Measurements from ENCODE around the gene AP1G1. TPM values are rescaled to one million over a fixed set of nuclear protein-coding genes. Genes with fewer than 3 reads are reported as not detected.
A peak's percentile ranks its signal among the peaks of the same experiment; 100 is the strongest.

Gene AP1G1
- total RNA-seq = 62.7 to 82.0 TPM (median 62.9 TPM) in 3 replicates
- long read RNA-seq, full-length matches to known transcripts = 18 of 32 reads
- long read RNA-seq, partial matches to known transcripts = 4 of 32 reads
- long read RNA-seq, other reads (novel, unspliced or antisense) = 10 of 32 reads

- Mint-ChIP-seq H3K4me1 (ENCODE audit: low read depth) (peaks cover 34% of the 10 kb centered on the region), H3K36me3 (ENCODE audit: low read depth) (peaks cover 1% of the 10 kb centered on the region)
These were observed at the start of gene AP1G1 for GRCh38 chr16:71808593-71809459. AP1G1 (minus strand) TSS chr16:71808834; CDS start chr16:71789479, 19,355 bp downstream.

GRCh38 chr16:71855937-71856662 is 47.5 kb upstream of the AP1G1 start:
- peaks cover 8% of the 10 kb centered on the region for H3K36me3 Mint-ChIP-seq (ENCODE audit: low read depth)
- no peak overlapping the region for H3K4me3 Mint-ChIP-seq (ENCODE audit: unreplicated experiment)
- H3K27me3 Mint-ChIP-seq (ENCODE audit: low read depth) = no peaks in the 10 kb centered on the region
- DNase-seq (ENCODE audit: low spot score) = no peak
- no peak overlapping the region for H3K27ac Mint-ChIP-seq (ENCODE audit: unreplicated experiment)
- no peaks in the 10 kb centered on the region for H3K9me3 Mint-ChIP-seq (ENCODE audit: low read depth)
- TF ChIP-seq CTCF (IDR thresholded peaks at IDR 0.05) = no peak
- H3K4me1 Mint-ChIP-seq (ENCODE audit: low read depth) = peaks cover 25% of the 10 kb centered on the region

More at GRCh38 chr16:71808593-71809459, at the start of gene AP1G1:
- Mint-ChIP-seq H3K27me3 (ENCODE audit: low read depth) (no peaks in the 10 kb centered on the region), H3K4me3 (ENCODE audit: unreplicated experiment) (peak within 1 kb of the TSS; percentile 98), H3K27ac (ENCODE audit: unreplicated experiment) (peak within 1 kb of the TSS; percentile 100), H3K9me3 (ENCODE audit: low read depth) (no peaks in the 10 kb centered on the region)
- peak; percentile 97 for DNase-seq (ENCODE audit: low spot score)
- peak; percentile 3 for TF ChIP-seq CTCF (IDR thresholded peaks at IDR 0.05)

- DNase-seq (ENCODE audit: low spot score) = no peak
- Mint-ChIP-seq H3K9me3 (ENCODE audit: low read depth) (no peaks in the 10 kb centered on the region), H3K4me3 (ENCODE audit: unreplicated experiment) (no peak overlapping the region), H3K27ac (ENCODE audit: unreplicated experiment) (peak overlapping the region; percentile 59), H3K36me3 (ENCODE audit: low read depth) (peaks cover 13% of the 10 kb centered on the region), H3K4me1 (ENCODE audit: low read depth) (peaks cover 25% of the 10 kb centered on the region), H3K27me3 (ENCODE audit: low read depth) (no peaks in the 10 kb centered on the region)
- no peak for TF ChIP-seq CTCF (IDR thresholded peaks at IDR 0.05)
These were observed 45.8 kb upstream of the AP1G1 start for GRCh38 chr16:71854369-71854948.

GRCh38 chr16:71853413-71853812 is 44.8 kb upstream of the AP1G1 start:
- no peaks in the 10 kb centered on the region for H3K9me3 Mint-ChIP-seq (ENCODE audit: low read depth)
- no peak for TF ChIP-seq CTCF (IDR thresholded peaks at IDR 0.05)
- DNase-seq (ENCODE audit: low spot score) = no peak
- no peaks in the 10 kb centered on the region for H3K27me3 Mint-ChIP-seq (ENCODE audit: low read depth)
- H3K4me1 Mint-ChIP-seq (ENCODE audit: low read depth) = peaks cover 18% of the 10 kb centered on the region
- no peak overlapping the region for H3K4me3 Mint-ChIP-seq (ENCODE audit: unreplicated experiment)
- H3K36me3 Mint-ChIP-seq (ENCODE audit: low read depth) = peaks cover 18% of the 10 kb centered on the region
- H3K27ac Mint-ChIP-seq (ENCODE audit: unreplicated experiment) = peak overlapping the region; percentile 22

- Mint-ChIP-seq H3K4me3 (ENCODE audit: unreplicated experiment) (no peak overlapping the region), H3K36me3 (ENCODE audit: low read depth) (peaks cover 23% of the 10 kb centered on the region), H3K4me1 (ENCODE audit: low read depth) (peaks cover 24% of the 10 kb centered on the region), H3K27me3 (ENCODE audit: low read depth) (no peaks in the 10 kb centered on the region), H3K9me3 (ENCODE audit: low read depth) (no peaks in the 10 kb centered on the region), H3K27ac (ENCODE audit: unreplicated experiment) (no peak overlapping the region)
- TF ChIP-seq CTCF (IDR thresholded peaks at IDR 0.05) = no peak
- no peak for DNase-seq (ENCODE audit: low spot score)
These were observed 43.9 kb upstream of the AP1G1 start for GRCh38 chr16:71852561-71852960.

Data from chondrocyte (in vitro differentiated cells).